Endometrial microvascular endothelial cells (primary cell): ENCODE data around the gene C19orf38. TPM values are rescaled to one million over a fixed set of nuclear protein-coding genes. Genes with fewer than 3 reads are reported as not detected.

Experiments used
- in situ Hi-C: cut with HindIII; loops from 2 replicates; pipeline ENCODE4 v1.10.0; 2017; ENCODE audit warnings: low sequenced_read_pairs, low pct_unique_long_range_greater_than_20kb; ENCODE audit errors: inconsistent ontology term
- total RNA-seq: library from RNA; depleted of rRNA; stranded (reverse); fragments of >200 nt; gene quantifications from one replicate; pipeline ENCODE4 v1.2.3, GENCODE V29; 2015; ENCODE audit errors: inconsistent ontology term

Gene C19orf38
- total RNA-seq, 1 donor from 2014 or later = not detected

- in situ Hi-C loops = loop anchor here (25.0 kb wide), 1 partner anchor 146 kb away; no protein-coding TSS in a partner anchor
Measured at GRCh38 chr19:10891405-10892086, 43.3 kb downstream of the C19orf38 start.

GRCh38 chr19:10892256-10892655 lies 44.0 kb downstream of the C19orf38 start:
- in situ Hi-C loops = loop anchor here (25.0 kb wide), 1 partner anchor 145 kb away; no protein-coding TSS in a partner anchor

- in situ Hi-C loops = loop anchor here (25.0 kb wide), 1 partner anchor 142 kb away; no protein-coding TSS in a partner anchor
Measured at GRCh38 chr19:10894911-10895213, 46.6 kb downstream of the C19orf38 start.

DNA sequence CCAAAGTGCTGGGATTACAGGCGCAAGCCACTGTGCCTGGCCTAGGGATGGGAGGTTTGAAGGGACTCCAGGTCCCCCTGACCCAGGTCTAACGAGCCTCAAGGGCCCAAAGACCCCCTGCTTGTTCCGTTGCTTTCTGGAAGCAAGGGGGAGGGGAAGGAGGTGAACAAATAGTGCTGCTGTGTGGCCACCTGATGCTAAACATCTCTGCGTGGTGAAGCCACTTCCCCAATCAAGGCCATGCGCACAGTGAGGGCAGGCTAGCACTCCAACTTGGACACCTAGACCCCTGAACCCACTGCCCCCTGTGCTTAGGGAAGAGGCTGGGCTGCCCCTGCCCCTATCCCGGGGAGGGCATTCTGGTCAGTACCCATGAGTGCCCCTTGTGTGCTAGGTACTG lies 47.1 kb downstream of the C19orf38 start:
- in situ Hi-C loops = loop anchor here (25.0 kb wide), 1 partner anchor 142 kb away; no protein-coding TSS in a partner anchor

- in situ Hi-C loops = loop anchor here (25.0 kb wide), 1 partner anchor 141 kb away; no protein-coding TSS in a partner anchor
Measured at GRCh38 chr19:10895920-10896319, 47.7 kb downstream of the C19orf38 start.

- in situ Hi-C loops = loop anchor here (25.0 kb wide), 1 partner anchor 140 kb away; no protein-coding TSS in a partner anchor
Measured at GRCh38 chr19:10896851-10897526, 48.8 kb downstream of the C19orf38 start.

- in situ Hi-C loops = loop anchor here (25.0 kb wide), 1 partner anchor 139 kb away; no protein-coding TSS in a partner anchor
Measured at GRCh38 chr19:10898633-10899032, 50.4 kb downstream of the C19orf38 start.

- in situ Hi-C loops = loop anchor here (25.0 kb wide), 1 partner anchor 138 kb away; no protein-coding TSS in a partner anchor
Measured at GRCh38 chr19:10899151-10899653, 51.0 kb downstream of the C19orf38 start.

DNA sequence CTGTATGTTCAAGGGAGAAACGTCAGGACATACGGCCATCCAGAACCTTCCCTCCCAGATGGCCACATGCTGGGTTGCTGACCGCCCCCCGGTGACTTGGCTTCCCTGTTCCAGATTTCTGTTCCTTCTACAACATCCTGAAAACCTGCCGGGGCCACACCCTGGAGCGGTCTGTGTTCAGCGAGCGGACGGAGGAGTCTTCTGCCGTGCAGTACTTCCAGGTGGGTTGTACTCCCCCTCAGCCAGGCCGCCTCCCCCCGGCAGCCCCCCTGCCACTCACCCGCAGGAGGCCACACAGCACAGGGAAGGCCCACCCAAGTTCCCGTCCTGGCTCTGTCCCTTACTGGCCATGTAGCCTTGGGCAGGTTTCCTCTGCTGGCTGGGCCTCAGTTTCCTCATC lies 59.7 kb downstream of the C19orf38 start:
- in situ Hi-C loops = no loop called here

GRCh38 chr19:10908380-10908960 lies 60.3 kb downstream of the C19orf38 start:
- in situ Hi-C loops = no loop called here

DNA sequence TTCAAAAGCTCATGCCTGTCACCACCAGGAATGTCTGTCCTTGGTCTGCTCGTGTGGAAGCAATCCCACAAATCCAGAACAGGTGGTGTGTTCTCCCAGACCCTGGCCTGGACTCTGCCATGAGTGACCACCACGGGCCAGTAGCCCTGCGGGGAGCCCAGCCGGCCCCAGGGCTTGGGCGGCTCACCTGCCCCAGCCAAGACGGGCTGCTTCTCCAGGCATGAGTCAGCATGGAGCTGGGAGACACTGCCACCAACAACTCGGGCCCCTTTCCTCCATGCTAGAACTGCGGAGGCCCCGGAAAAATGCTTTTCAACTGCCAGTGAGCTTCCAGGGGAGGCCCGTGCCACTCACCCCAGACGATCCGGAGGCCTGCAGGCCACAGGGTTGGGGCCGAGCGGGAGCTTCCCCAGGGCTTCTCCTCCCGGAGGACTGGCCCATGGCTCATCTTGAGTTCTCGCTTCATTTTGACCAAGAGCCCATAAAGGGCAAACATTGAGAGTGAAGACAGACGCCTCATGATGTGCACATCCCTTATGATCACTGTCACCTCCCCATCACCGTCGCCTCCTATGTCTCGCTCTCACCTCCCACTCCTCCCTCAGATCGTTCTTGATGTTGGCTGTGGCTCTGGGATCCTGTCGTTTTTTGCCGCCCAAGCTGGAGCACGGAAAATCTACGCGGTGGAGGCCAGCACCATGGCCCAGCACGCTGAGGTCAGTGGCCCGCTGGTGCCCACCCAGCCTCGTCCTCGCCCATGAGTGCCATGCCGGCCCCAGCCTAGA lies 63.6 kb downstream of the C19orf38 start:
- in situ Hi-C loops = no loop called here

DNA sequence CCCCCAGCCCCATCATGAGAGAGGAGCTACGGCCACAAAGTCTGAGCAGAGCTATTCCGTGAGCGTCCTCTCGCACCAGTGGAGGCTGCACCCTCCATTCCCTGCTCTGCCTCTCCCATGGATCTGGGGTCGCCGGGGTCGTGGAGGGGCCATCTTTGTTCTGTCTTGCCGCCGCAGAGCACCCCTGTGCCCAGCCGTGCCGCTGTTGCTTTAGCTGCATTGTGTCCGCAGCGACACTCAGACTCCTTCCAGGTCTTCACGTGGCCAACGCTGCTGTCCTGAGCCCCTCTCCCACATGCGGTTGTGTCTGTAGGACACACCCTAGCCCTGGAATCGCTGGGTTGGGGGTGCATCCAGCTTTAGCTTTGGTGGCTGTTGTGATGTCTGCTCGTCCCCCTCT lies 64.4 kb downstream of the C19orf38 start:
- in situ Hi-C loops = no loop called here

GRCh38 chr19:10913716-10914340 lies 65.6 kb downstream of the C19orf38 start:
- in situ Hi-C loops = no loop called here

- in situ Hi-C loops = no loop called here
Measured at GRCh38 chr19:10915130-10916091, 67.2 kb downstream of the C19orf38 start.

GRCh38 chr19:10916602-10917001 lies 68.4 kb downstream of the C19orf38 start:
- in situ Hi-C loops = no loop called here

GRCh38 chr19:10918359-10918758 lies 70.1 kb downstream of the C19orf38 start:
- in situ Hi-C loops = no loop called here
